Skeletal muscle satellite cell (primary cell): Measurements from ENCODE around the gene ERN1.

ENCODE experiments used
- H3K27me3 ChIP-seq: 2 replicates; pipeline ENCODE4 v1.7.0; 2013; ENCODE audit warnings: low read length; ENCODE audit not compliant: control insufficient read depth, insufficient read depth
- H3K36me3 ChIP-seq: 2 replicates; pipeline ENCODE4 v1.7.0; 2013; ENCODE audit warnings: mild to moderate bottlenecking, control low read depth, low read length; ENCODE audit not compliant: insufficient read depth
- H3K4me1 ChIP-seq: 2 replicates; pipeline ENCODE4 v1.7.0; 2013; ENCODE audit warnings: low read length; ENCODE audit not compliant: control insufficient read depth, insufficient read depth
- H3K4me2 ChIP-seq: 2 replicates; pipeline ENCODE4 v1.7.0; 2013; ENCODE audit warnings: mild to moderate bottlenecking, low read length
- H3K4me3 ChIP-seq: 2 replicates; pipeline ENCODE4 v1.7.0; 2013; ENCODE audit warnings: low read length
- H3K9ac ChIP-seq: 2 replicates; pipeline ENCODE4 v1.7.0; 2013; ENCODE audit warnings: mild to moderate bottlenecking, low read depth, low read length, moderate library complexity
- H3K9me3 ChIP-seq: replicated peaks from 2 replicates; pipeline ENCODE4 v1.7.0; 2013; ENCODE audit warnings: mild to moderate bottlenecking, control low read depth, low read length

Gene ERN1

GRCh38 chr17:64060331-64060730, 69.6 kb downstream of the ERN1 start:
- Histone ChIP-seq H3K36me3 (peaks cover 47% of the 10 kb centered on the region), H3K9me3 (no peaks in the 10 kb centered on the region), H3K4me3 (no peak overlapping the region), H3K27me3 (no peaks in the 10 kb centered on the region), H3K9ac (no peak overlapping the region), H3K4me1 (no peaks in the 10 kb centered on the region), H3K4me2 (no peak overlapping the region)

GRCh38 chr17:64059756-64060155, 70.2 kb downstream of the ERN1 start:
- Histone ChIP-seq H3K4me1 (no peaks in the 10 kb centered on the region), H3K4me3 (no peak overlapping the region), H3K9ac (no peak overlapping the region), H3K9me3 (no peaks in the 10 kb centered on the region), H3K27me3 (no peaks in the 10 kb centered on the region), H3K36me3 (peaks cover 47% of the 10 kb centered on the region), H3K4me2 (no peak overlapping the region)

- H3K36me3 ChIP-seq, result peaks cover 43% of the 10 kb centered on the region
- H3K4me3 ChIP-seq, result no peak overlapping the region
- H3K27me3 ChIP-seq, result no peaks in the 10 kb centered on the region
- no peaks in the 10 kb centered on the region for H3K9me3 ChIP-seq
- no peaks in the 10 kb centered on the region for H3K4me1 ChIP-seq
- no peak overlapping the region for H3K9ac ChIP-seq
- no peak overlapping the region for H3K4me2 ChIP-seq
These were observed 71.3 kb downstream of the ERN1 start for GRCh38 chr17:64058621-64059020.

- no peak overlapping the region for H3K9ac ChIP-seq
- no peaks in the 10 kb centered on the region for H3K27me3 ChIP-seq
- H3K36me3 ChIP-seq, result peaks cover 50% of the 10 kb centered on the region
- no peaks in the 10 kb centered on the region for H3K9me3 ChIP-seq
- no peaks in the 10 kb centered on the region for H3K4me1 ChIP-seq
- H3K4me3 ChIP-seq, result no peak overlapping the region
- H3K4me2 ChIP-seq, result no peak overlapping the region
These were observed 72.2 kb downstream of the ERN1 start for GRCh38 chr17:64057701-64058263.

GRCh38 chr17:64056269-64057005, 73.5 kb downstream of the ERN1 start:
- no peak overlapping the region for H3K4me3 ChIP-seq
- no peaks in the 10 kb centered on the region for H3K9me3 ChIP-seq
- no peak overlapping the region for H3K9ac ChIP-seq
- H3K27me3 ChIP-seq, result no peaks in the 10 kb centered on the region
- H3K36me3 ChIP-seq, result peaks cover 49% of the 10 kb centered on the region
- H3K4me1 ChIP-seq, result no peaks in the 10 kb centered on the region
- no peak overlapping the region for H3K4me2 ChIP-seq

GRCh38 chr17:64055183-64056142, 74.5 kb downstream of the ERN1 start:
- Histone ChIP-seq H3K4me2 (no peak overlapping the region), H3K36me3 (peaks cover 45% of the 10 kb centered on the region), H3K4me1 (no peaks in the 10 kb centered on the region), H3K4me3 (no peak overlapping the region), H3K9me3 (no peaks in the 10 kb centered on the region), H3K27me3 (no peaks in the 10 kb centered on the region), H3K9ac (no peak overlapping the region)

GRCh38 chr17:64054304-64054703, 75.6 kb downstream of the ERN1 start:
- Histone ChIP-seq H3K4me3 (no peak overlapping the region), H3K36me3 (peaks cover 51% of the 10 kb centered on the region), H3K4me1 (no peaks in the 10 kb centered on the region), H3K9me3 (no peaks in the 10 kb centered on the region), H3K4me2 (no peak overlapping the region), H3K9ac (no peak overlapping the region), H3K27me3 (no peaks in the 10 kb centered on the region)

- Histone ChIP-seq H3K27me3 (no peaks in the 10 kb centered on the region), H3K9ac (no peak overlapping the region), H3K4me1 (no peaks in the 10 kb centered on the region), H3K9me3 (no peaks in the 10 kb centered on the region), H3K4me3 (no peak overlapping the region), H3K36me3 (peaks cover 58% of the 10 kb centered on the region), H3K4me2 (no peak overlapping the region)
These were observed 76.8 kb downstream of the ERN1 start for GRCh38 chr17:64053101-64053500.

GRCh38 chr17:64051153-64051552, 78.8 kb downstream of the ERN1 start:
- Histone ChIP-seq H3K9me3 (no peaks in the 10 kb centered on the region), H3K9ac (no peak overlapping the region), H3K36me3 (peaks cover 64% of the 10 kb centered on the region), H3K27me3 (no peaks in the 10 kb centered on the region), H3K4me3 (no peak overlapping the region), H3K4me1 (no peaks in the 10 kb centered on the region), H3K4me2 (no peak overlapping the region)

- Histone ChIP-seq H3K4me1 (no peaks in the 10 kb centered on the region), H3K9me3 (no peaks in the 10 kb centered on the region), H3K27me3 (no peaks in the 10 kb centered on the region), H3K4me3 (no peak overlapping the region), H3K36me3 (peaks cover 72% of the 10 kb centered on the region), H3K4me2 (no peak overlapping the region), H3K9ac (no peak overlapping the region)
These were observed 81.1 kb downstream of the ERN1 start for GRCh38 chr17:64048805-64049204.

- Histone ChIP-seq H3K9me3 (no peaks in the 10 kb centered on the region), H3K9ac (no peak overlapping the region), H3K27me3 (no peaks in the 10 kb centered on the region), H3K36me3 (peaks cover 66% of the 10 kb centered on the region), H3K4me3 (no peak overlapping the region), H3K4me1 (peaks cover 3% of the 10 kb centered on the region), H3K4me2 (no peak overlapping the region)
These were observed 84.8 kb downstream of the ERN1 start for GRCh38 chr17:64045176-64045575.
